HL-60 (cell line): ENCODE results near the gene CNGB1.

ENCODE experiments used
- POLR2AphosphoS5 ChIP-seq: IDR thresholded peaks from 2 replicates; pipeline ENCODE4 v1.6.1; 2012; ENCODE audit warnings: low read depth
- TF ChIP-seq, protein P1 (sequence below): IDR thresholded peaks from one replicate; pipeline ENCODE4 v1.5.1; 2011; ENCODE audit warnings: low read length, control low read depth, inconsistent platforms; ENCODE audit not compliant: insufficient read depth
- TF ChIP-seq, protein P2 (sequence below): IDR thresholded peaks from 2 replicates; pipeline ENCODE4 v1.6.1; 2012; ENCODE audit warnings: low read depth; ENCODE audit not compliant: insufficient replicate concordance

DNA sequence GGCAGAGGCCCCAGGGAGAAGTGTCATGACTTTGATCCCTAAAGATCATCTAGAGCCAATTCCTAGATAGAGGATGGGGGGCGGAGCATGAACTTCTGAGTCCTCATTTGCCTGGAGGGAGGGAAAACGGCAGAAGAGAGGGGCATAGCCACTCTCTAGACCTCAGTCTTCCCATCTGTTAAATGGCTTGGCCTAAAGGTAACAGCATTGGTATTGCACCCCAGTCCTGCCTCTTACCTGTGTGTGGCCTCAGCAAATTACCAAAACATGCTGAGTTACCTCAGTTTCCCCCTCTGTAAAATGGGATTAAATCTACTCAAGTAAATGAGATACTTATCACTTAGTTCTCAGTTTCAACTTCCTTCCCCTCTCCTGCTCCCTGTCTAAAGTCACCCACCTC is 47.5 kb downstream of the CNGB1 start:
- TF ChIP-seq, protein P1, sequence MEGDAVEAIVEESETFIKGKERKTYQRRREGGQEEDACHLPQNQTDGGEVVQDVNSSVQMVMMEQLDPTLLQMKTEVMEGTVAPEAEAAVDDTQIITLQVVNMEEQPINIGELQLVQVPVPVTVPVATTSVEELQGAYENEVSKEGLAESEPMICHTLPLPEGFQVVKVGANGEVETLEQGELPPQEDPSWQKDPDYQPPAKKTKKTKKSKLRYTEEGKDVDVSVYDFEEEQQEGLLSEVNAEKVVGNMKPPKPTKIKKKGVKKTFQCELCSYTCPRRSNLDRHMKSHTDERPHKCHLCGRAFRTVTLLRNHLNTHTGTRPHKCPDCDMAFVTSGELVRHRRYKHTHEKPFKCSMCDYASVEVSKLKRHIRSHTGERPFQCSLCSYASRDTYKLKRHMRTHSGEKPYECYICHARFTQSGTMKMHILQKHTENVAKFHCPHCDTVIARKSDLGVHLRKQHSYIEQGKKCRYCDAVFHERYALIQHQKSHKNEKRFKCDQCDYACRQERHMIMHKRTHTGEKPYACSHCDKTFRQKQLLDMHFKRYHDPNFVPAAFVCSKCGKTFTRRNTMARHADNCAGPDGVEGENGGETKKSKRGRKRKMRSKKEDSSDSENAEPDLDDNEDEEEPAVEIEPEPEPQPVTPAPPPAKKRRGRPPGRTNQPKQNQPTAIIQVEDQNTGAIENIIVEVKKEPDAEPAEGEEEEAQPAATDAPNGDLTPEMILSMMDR: no peak
- TF ChIP-seq, protein P2, sequence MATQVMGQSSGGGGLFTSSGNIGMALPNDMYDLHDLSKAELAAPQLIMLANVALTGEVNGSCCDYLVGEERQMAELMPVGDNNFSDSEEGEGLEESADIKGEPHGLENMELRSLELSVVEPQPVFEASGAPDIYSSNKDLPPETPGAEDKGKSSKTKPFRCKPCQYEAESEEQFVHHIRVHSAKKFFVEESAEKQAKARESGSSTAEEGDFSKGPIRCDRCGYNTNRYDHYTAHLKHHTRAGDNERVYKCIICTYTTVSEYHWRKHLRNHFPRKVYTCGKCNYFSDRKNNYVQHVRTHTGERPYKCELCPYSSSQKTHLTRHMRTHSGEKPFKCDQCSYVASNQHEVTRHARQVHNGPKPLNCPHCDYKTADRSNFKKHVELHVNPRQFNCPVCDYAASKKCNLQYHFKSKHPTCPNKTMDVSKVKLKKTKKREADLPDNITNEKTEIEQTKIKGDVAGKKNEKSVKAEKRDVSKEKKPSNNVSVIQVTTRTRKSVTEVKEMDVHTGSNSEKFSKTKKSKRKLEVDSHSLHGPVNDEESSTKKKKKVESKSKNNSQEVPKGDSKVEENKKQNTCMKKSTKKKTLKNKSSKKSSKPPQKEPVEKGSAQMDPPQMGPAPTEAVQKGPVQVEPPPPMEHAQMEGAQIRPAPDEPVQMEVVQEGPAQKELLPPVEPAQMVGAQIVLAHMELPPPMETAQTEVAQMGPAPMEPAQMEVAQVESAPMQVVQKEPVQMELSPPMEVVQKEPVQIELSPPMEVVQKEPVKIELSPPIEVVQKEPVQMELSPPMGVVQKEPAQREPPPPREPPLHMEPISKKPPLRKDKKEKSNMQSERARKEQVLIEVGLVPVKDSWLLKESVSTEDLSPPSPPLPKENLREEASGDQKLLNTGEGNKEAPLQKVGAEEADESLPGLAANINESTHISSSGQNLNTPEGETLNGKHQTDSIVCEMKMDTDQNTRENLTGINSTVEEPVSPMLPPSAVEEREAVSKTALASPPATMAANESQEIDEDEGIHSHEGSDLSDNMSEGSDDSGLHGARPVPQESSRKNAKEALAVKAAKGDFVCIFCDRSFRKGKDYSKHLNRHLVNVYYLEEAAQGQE: no peak
- TF ChIP-seq POLR2AphosphoS5: no peak
